Activated CD8-positive, alpha-beta memory T cell treated with anti-CD3 and anti-CD28 coated beads for 36 hours (primary cell): ENCODE measurements around the gene LRG1. TPM values are rescaled to one million over a fixed set of nuclear protein-coding genes. Genes with fewer than 3 reads are reported as not detected.

Experiments used
- CTCF ChIA-PET: fragments of 350-600 bp; sonication (Branson Sonifier 250); formaldehyde crosslinking; loops from one replicate; lab custom pipeline; 2021; ENCODE audit warnings: antibody characterized with exemption; lab: Charles Lee
- POLR2A ChIA-PET: fragments of 350-600 bp; sonication (Branson Sonifier 250); formaldehyde crosslinking; loops from one replicate; lab custom pipeline; 2021; ENCODE audit warnings: antibody characterized with exemption; lab: Charles Lee
- total RNA-seq, 2 experiments: library from RNA; stranded (reverse); gene quantifications; one replicate each; pipeline ENCODE4 v1.2.3, GENCODE V29; 2021

LRG1 gene
- total RNA-seq, 2 experiments from 2014 or later, result 0.21 TPM; not detected in 1

GRCh38 chr19:4504891-4505569 lies 34.8 kb downstream of the LRG1 start:
- ChIA-PET CTCF (no interaction called here), POLR2A (interaction anchor here (0.6 kb wide), 1 partner anchor 26 kb away, joined by 4 read pairs; no protein-coding TSS in a partner anchor)

GRCh38 chr19:4504297-4504701 lies 35.5 kb downstream of the LRG1 start:
- ChIA-PET POLR2A (no interaction called here), CTCF (no interaction called here)

GRCh38 chr19:4503825-4504170 lies 36.0 kb downstream of the LRG1 start:
- ChIA-PET POLR2A (no interaction called here), CTCF (interaction anchor here (0.6 kb wide), 1 partner anchor 1371 kb away, joined by 4 read pairs; no protein-coding TSS in a partner anchor)

- CTCF ChIA-PET, result interaction anchor here (0.6 to 1.9 kb wide), 3 partner anchors 22 to 1371 kb away, joined by 3 to 5 read pairs (median 4); no protein-coding TSS in a partner anchor
Measured at GRCh38 chr19:4503132-4503824, 36.6 kb downstream of the LRG1 start.

GRCh38 chr19:4502282-4503131 lies 37.3 kb downstream of the LRG1 start:
- ChIA-PET CTCF (interaction anchor here (0.5 to 1.9 kb wide), 4 partner anchors 23 to 513 kb away, joined by 3 to 5 read pairs (median 4); no protein-coding TSS in a partner anchor), POLR2A (no interaction called here)

More at GRCh38 chr19:4503132-4503824, 36.6 kb downstream of the LRG1 start:
- POLR2A ChIA-PET, result no interaction called here

- ChIA-PET POLR2A (no interaction called here), CTCF (interaction anchor here (1.1 to 1.9 kb wide), 2 partner anchors 24 to 361 kb away, joined by 3 to 5 read pairs; no protein-coding TSS in a partner anchor)
Measured at GRCh38 chr19:4501691-4502090, 38.1 kb downstream of the LRG1 start.

- POLR2A ChIA-PET, result no interaction called here
- CTCF ChIA-PET, result interaction anchor here (1.9 kb wide), 1 partner anchor 24 kb away, joined by 5 read pairs; no protein-coding TSS in a partner anchor
Measured at GRCh38 chr19:4500841-4501591, 38.8 kb downstream of the LRG1 start.

- ChIA-PET CTCF (no interaction called here), POLR2A (no interaction called here)
Measured at GRCh38 chr19:4499855-4500254, 40.0 kb downstream of the LRG1 start.

GRCh38 chr19:4499318-4499717 lies 40.5 kb downstream of the LRG1 start:
- ChIA-PET CTCF (interaction anchor here (0.6 kb wide), 1 partner anchor 711 kb away, joined by 4 read pairs; no protein-coding TSS in a partner anchor), POLR2A (no interaction called here)

GRCh38 chr19:4498694-4499093 lies 41.1 kb downstream of the LRG1 start:
- CTCF ChIA-PET, result interaction anchor here (0.6 kb wide), 1 partner anchor 710 kb away, joined by 4 read pairs; no protein-coding TSS in a partner anchor
- POLR2A ChIA-PET, result no interaction called here

- CTCF ChIA-PET, result no interaction called here
- POLR2A ChIA-PET, result no interaction called here
Measured at GRCh38 chr19:4497770-4498389, 42.0 kb downstream of the LRG1 start.

GRCh38 chr19:4496304-4496703 lies 43.5 kb downstream of the LRG1 start:
- POLR2A ChIA-PET, result no interaction called here
- CTCF ChIA-PET, result no interaction called here

- ChIA-PET CTCF (no interaction called here), POLR2A (no interaction called here)
Measured at GRCh38 chr19:4495471-4495870, 44.4 kb downstream of the LRG1 start.

GRCh38 chr19:4494691-4495064 lies 45.2 kb downstream of the LRG1 start:
- POLR2A ChIA-PET, result no interaction called here
- CTCF ChIA-PET, result no interaction called here

GRCh38 chr19:4493929-4494690 lies 45.7 kb downstream of the LRG1 start:
- POLR2A ChIA-PET, result no interaction called here

GRCh38 chr19:4493104-4493928 lies 46.5 kb downstream of the LRG1 start:
- CTCF ChIA-PET, result no interaction called here

More at GRCh38 chr19:4493929-4494690, 45.7 kb downstream of the LRG1 start:
- CTCF ChIA-PET, result no interaction called here

More at GRCh38 chr19:4493104-4493928, 46.5 kb downstream of the LRG1 start:
- POLR2A ChIA-PET, result no interaction called here
